Activated B cell treated with CpG ODN at 0.5 μM for 24 hours (primary cell): ENCODE results near the gene KLF2. TPM values are rescaled to one million over a fixed set of nuclear protein-coding genes. Genes with fewer than 3 reads are reported as not detected.
"Not testable (repeated sequence)": the region's sequence is repeated elsewhere in the genome, so short reads cannot be mapped to it uniquely, and the experiment has no call there.

Source experiments
- ATAC-seq: fragments of 200-7000 bp; cut with Tn5 transposase; one replicate; pipeline ENCODE4 v1.10.0; 2021; ENCODE audit warnings: low read depth, mild to moderate bottlenecking, moderate library complexity
- CTCF ChIA-PET: fragments of 350-600 bp; sonication (Branson Sonifier 250); formaldehyde crosslinking; loops from one replicate; lab custom pipeline; 2021; ENCODE audit warnings: antibody characterized with exemption; lab: Charles Lee
- POLR2A ChIA-PET: fragments of 350-600 bp; sonication (Branson Sonifier 250); formaldehyde crosslinking; loops from one replicate; lab custom pipeline; 2021; ENCODE audit warnings: antibody characterized with exemption; lab: Charles Lee
- DNase-seq: peaks from one replicate; pipeline ENCODE4 v3.0.0; 2022
- H3K27ac Mint-ChIP-seq: one replicate; pipeline ENCODE4 v1.8.0; 2020; ENCODE audit warnings: mixed read lengths
- H3K27me3 Mint-ChIP-seq: one replicate; pipeline ENCODE4 v1.8.0; 2021; ENCODE audit warnings: mixed read lengths
- H3K36me3 Mint-ChIP-seq: one replicate; pipeline ENCODE4 v1.8.0; 2021; ENCODE audit warnings: low read depth, mixed read lengths
- H3K4me1 Mint-ChIP-seq: one replicate; pipeline ENCODE4 v1.8.0; 2021; ENCODE audit warnings: mixed read lengths
- H3K4me3 Mint-ChIP-seq: one replicate; pipeline ENCODE4 v1.8.0; 2020; ENCODE audit warnings: mild to moderate bottlenecking, mixed read lengths
- H3K9me3 Mint-ChIP-seq: one replicate; pipeline ENCODE4 v1.8.0; 2020; ENCODE audit warnings: mixed read lengths
- CTCF ChIP-seq: fragments of 200-600 bp; IDR thresholded peaks from one replicate; pipeline ENCODE4 v1.8.0; 2022; ENCODE audit warnings: antibody characterized with exemption, mild to moderate bottlenecking
- intact Hi-C: fragments of 100-400 bp; cut with micrococcal nuclease; formaldehyde crosslinking; loops from one replicate; pipeline ENCODE4 v1.15.1; 2024
- total RNA-seq: library from RNA; stranded (reverse); gene quantifications from 2 replicates; pipeline ENCODE4 v1.2.3, GENCODE V29; 2022

KLF2 gene
- total RNA-seq, 1 donor from 2014 or later: 87.6 TPM

GRCh38 chr19:16342002-16342715, 17.5 kb downstream of the KLF2 start:
- Mint-ChIP-seq H3K36me3 (no peaks in the 10 kb centered on the region), H3K4me3 (peak overlapping the region; percentile 74), H3K9me3 (no peaks in the 10 kb centered on the region), H3K27ac (peak overlapping the region; percentile 98), H3K4me1 (peaks cover 59% of the 10 kb centered on the region), H3K27me3 (no peaks in the 10 kb centered on the region)
- ATAC-seq: peak; percentile 76
- no peak for TF ChIP-seq CTCF
- DNase-seq: peak; percentile 59
- POLR2A ChIA-PET: interaction anchor here (0.5 to 10.8 kb wide), 28 partner anchors 9 to 1994 kb away, joined by 3 to 428 read pairs (median 8); partner anchors contain the start of genes HSH2D and KLF2
- intact Hi-C loops: loop anchor here (1.0 to 2.0 kb wide), 8 partner anchors 12 to 199 kb away; partner anchors contain the start of genes HSH2D and KLF2
- CTCF ChIA-PET: interaction anchor here (0.5 to 2.0 kb wide), 14 partner anchors 12 to 99 kb away, joined by 3 to 16 read pairs (median 4); partner anchors contain the start of gene KLF2

- Mint-ChIP-seq H3K27ac (peak overlapping the region; percentile 98), H3K9me3 (no peaks in the 10 kb centered on the region), H3K4me3 (peak overlapping the region; percentile 74), H3K4me1 (peaks cover 51% of the 10 kb centered on the region), H3K27me3 (no peaks in the 10 kb centered on the region), H3K36me3 (no peaks in the 10 kb centered on the region)
- DNase-seq: no peak
- POLR2A ChIA-PET: interaction anchor here (0.5 to 10.8 kb wide), 20 partner anchors 8 to 199 kb away, joined by 3 to 428 read pairs (median 10); partner anchors contain the start of genes HSH2D and KLF2
- no peak for ATAC-seq
- intact Hi-C loops: loop anchor here (2.0 kb wide), 1 partner anchor 16 kb away; no protein-coding TSS in a partner anchor
- TF ChIP-seq CTCF: no peak
- CTCF ChIA-PET: interaction anchor here (1.5 to 2.0 kb wide), 7 partner anchors 13 to 92 kb away, joined by 5 to 16 read pairs (median 9); no protein-coding TSS in a partner anchor
Measured at GRCh38 chr19:16343156-16343555, 18.5 kb downstream of the KLF2 start.

GRCh38 chr19:16345457-16345856, 20.8 kb downstream of the KLF2 start:
- no peak overlapping the region for H3K4me3 Mint-ChIP-seq
- intact Hi-C loops: no loop called here
- TF ChIP-seq CTCF: no peak
- DNase-seq (no peak), ATAC-seq (no peak)
- no peaks in the 10 kb centered on the region for H3K27me3 Mint-ChIP-seq
- no peaks in the 10 kb centered on the region for H3K36me3 Mint-ChIP-seq
- ChIA-PET POLR2A (interaction anchor here (3.5 to 10.8 kb wide), 3 partner anchors 10 to 22 kb away, joined by 19 to 428 read pairs (median 369); partner anchors contain the start of gene KLF2), CTCF (interaction anchor here (1.1 kb wide), 1 partner anchor 38 kb away, joined by 3 read pairs; no protein-coding TSS in a partner anchor)
- peak overlapping the region; percentile 21 for H3K27ac Mint-ChIP-seq
- H3K9me3 Mint-ChIP-seq: no peaks in the 10 kb centered on the region
- H3K4me1 Mint-ChIP-seq: peaks cover 37% of the 10 kb centered on the region

GRCh38 chr19:16347099-16347498, 22.5 kb downstream of the KLF2 start:
- H3K4me3 Mint-ChIP-seq, DNase-seq, H3K9me3 Mint-ChIP-seq, H3K27ac Mint-ChIP-seq, CTCF ChIA-PET, H3K36me3 Mint-ChIP-seq, ATAC-seq, intact Hi-C loops, H3K27me3 Mint-ChIP-seq: not testable (repeated sequence)
- peaks cover 37% of the 10 kb centered on the region for H3K4me1 Mint-ChIP-seq
- POLR2A ChIA-PET: interaction anchor here (0.6 to 10.8 kb wide), 4 partner anchors 8 to 103 kb away, joined by 3 to 369 read pairs (median 4); no protein-coding TSS in a partner anchor

- TF ChIP-seq CTCF: no peak
- Mint-ChIP-seq H3K27ac (peak overlapping the region; percentile 56), H3K4me1 (peaks cover 34% of the 10 kb centered on the region), H3K4me3 (no peak overlapping the region), H3K27me3 (no peaks in the 10 kb centered on the region), H3K9me3 (no peaks in the 10 kb centered on the region), H3K36me3 (no peaks in the 10 kb centered on the region)
- intact Hi-C loops: no loop called here
- ChIA-PET CTCF (no interaction called here), POLR2A (interaction anchor here (1.2 to 10.8 kb wide), 2 partner anchors 9 to 20 kb away, joined by 4 to 369 read pairs; no protein-coding TSS in a partner anchor)
- ATAC-seq: no peak
- DNase-seq: no peak
Measured at GRCh38 chr19:16347706-16348105, 23.1 kb downstream of the KLF2 start.
